RWPE1 (cell line): ENCODE results near the gene TMEM209.
A peak's percentile ranks its signal among the peaks of the same experiment; 100 is the strongest.

ENCODE experiments used
- CTCF ChIA-PET: fragments of 350-600 bp; sonication (Branson Sonifier 250); formaldehyde crosslinking; extraction: SDS; loops from one replicate; lab custom pipeline; 2021; lab: Yijun Ruan, JAX
- POLR2A ChIA-PET: fragments of 400-600 bp; formaldehyde crosslinking; extraction: SDS; loops from one replicate; lab custom pipeline; 2020; ENCODE audit warnings: antibody characterized with exemption; ENCODE audit not compliant: low non-redundant PET; lab: Yijun Ruan, JAX
- DNase-seq: peaks from one replicate; pipeline ENCODE4 v3.0.0; 2012; ENCODE audit warnings: low spot score
- H3K27ac ChIP-seq: fragments of 450-650 bp; 2 replicates; pipeline ENCODE4 v1.5.1; 2017
- TF ChIP-seq, protein P1 (sequence below): fragments of 450-650 bp; conservative IDR thresholded peaks from 2 replicates; pipeline ENCODE4 v1.5.1; 2017; ENCODE audit warnings: low read depth, mild to moderate bottlenecking

TMEM209 gene

GRCh38 chr7:130156140-130156539 lies 49.1 kb downstream of the TMEM209 start:
- ChIA-PET CTCF (no interaction called here), POLR2A (no interaction called here)
- H3K27ac ChIP-seq = no peak overlapping the region
- no peak for DNase-seq
- TF ChIP-seq, protein P1, sequence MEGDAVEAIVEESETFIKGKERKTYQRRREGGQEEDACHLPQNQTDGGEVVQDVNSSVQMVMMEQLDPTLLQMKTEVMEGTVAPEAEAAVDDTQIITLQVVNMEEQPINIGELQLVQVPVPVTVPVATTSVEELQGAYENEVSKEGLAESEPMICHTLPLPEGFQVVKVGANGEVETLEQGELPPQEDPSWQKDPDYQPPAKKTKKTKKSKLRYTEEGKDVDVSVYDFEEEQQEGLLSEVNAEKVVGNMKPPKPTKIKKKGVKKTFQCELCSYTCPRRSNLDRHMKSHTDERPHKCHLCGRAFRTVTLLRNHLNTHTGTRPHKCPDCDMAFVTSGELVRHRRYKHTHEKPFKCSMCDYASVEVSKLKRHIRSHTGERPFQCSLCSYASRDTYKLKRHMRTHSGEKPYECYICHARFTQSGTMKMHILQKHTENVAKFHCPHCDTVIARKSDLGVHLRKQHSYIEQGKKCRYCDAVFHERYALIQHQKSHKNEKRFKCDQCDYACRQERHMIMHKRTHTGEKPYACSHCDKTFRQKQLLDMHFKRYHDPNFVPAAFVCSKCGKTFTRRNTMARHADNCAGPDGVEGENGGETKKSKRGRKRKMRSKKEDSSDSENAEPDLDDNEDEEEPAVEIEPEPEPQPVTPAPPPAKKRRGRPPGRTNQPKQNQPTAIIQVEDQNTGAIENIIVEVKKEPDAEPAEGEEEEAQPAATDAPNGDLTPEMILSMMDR = no peak

GRCh38 chr7:130154501-130155317 lies 50.5 kb downstream of the TMEM209 start:
- TF ChIP-seq, protein P1 = no peak
- POLR2A ChIA-PET = no interaction called here
- CTCF ChIA-PET = interaction anchor here (0.6 kb wide), 2 partner anchors 11 to 1488 kb away, joined by 4 to 7 read pairs; no protein-coding TSS in a partner anchor
- no peak for DNase-seq
- peak overlapping the region; percentile 47 for H3K27ac ChIP-seq

- POLR2A ChIA-PET = no interaction called here
- TF ChIP-seq, protein P1 = no peak
- DNase-seq = no peak
- CTCF ChIA-PET = interaction anchor here (0.6 kb wide), 1 partner anchor 11 kb away, joined by 4 read pairs; no protein-coding TSS in a partner anchor
- H3K27ac ChIP-seq = peak overlapping the region; percentile 47
Measured at GRCh38 chr7:130154131-130154500, 51.1 kb downstream of the TMEM209 start.

GRCh38 chr7:130153211-130153908 lies 51.8 kb downstream of the TMEM209 start:
- ChIA-PET CTCF (no interaction called here), POLR2A (no interaction called here)
- peak overlapping the region; percentile 47 for H3K27ac ChIP-seq
- no peak for DNase-seq
- TF ChIP-seq, protein P1 = no peak

- no peak for DNase-seq
- POLR2A ChIA-PET = no interaction called here
- CTCF ChIA-PET = no interaction called here
- TF ChIP-seq, protein P1 = no peak
- H3K27ac ChIP-seq = peak overlapping the region; percentile 47; the same call in 1 of the 2 replicates
Measured at GRCh38 chr7:130152493-130153210, 52.6 kb downstream of the TMEM209 start.
